ENCODE measurements around the gene KIT.
"Not testable (repeated sequence)": the region's sequence is repeated elsewhere in the genome, so short reads cannot be mapped to it uniquely, and the experiment has no call there.

KIT gene

DNA sequence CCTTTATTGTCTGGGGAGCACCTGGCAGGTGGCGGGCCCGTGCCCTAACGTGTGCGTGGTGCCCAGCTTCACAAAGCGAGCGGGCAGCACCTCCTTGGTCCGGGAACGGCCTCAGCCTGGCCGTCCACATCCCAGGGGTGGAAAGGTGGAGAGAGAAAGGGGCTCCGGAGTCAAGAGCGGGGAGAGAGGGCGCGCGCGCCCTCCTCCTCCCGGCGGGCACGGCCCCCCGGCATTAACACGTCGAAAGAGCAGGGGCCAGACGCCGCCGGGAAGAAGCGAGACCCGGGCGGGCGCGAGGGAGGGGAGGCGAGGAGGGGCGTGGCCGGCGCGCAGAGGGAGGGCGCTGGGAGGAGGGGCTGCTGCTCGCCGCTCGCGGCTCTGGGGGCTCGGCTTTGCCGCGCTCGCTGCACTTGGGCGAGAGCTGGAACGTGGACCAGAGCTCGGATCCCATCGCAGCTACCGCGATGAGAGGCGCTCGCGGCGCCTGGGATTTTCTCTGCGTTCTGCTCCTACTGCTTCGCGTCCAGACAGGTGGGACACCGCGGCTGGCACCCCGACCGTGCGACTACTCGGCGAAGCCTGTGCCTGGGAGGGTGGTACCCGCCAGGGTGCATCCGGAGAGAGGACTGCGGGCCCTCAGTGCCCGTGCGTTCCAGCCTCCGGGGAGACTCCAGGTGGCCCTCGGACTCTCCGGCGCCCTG lies at the start of gene KIT:
Gene KIT (plus strand): TSS at position 407 of the 701 bp plus-strand sequence. CDS start 58 bp downstream, at position 465.
- in situ Hi-C loops (cut with HindIII; ENCODE audit: low sequenced_read_pairs) = no loop called here

DNA sequence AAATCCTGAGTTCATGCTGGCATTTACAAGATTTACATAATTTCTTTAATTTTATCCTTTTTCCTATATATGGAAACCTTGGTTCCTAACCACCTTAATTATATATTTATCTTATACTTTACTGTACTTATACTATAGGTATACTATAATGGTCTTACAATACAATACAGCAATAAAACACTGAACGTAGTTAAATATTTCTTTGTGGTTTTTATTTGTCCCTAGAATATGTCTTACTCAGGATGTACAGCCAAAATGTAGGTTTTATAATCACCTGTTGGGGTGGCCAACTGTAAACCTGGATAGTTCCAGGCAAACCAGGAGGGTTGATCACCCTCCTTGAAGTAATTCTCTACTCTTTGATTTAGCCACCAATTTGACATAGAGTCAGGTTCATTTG lies 48.4 kb upstream of the KIT start:
- in situ Hi-C loops (cut with HindIII; ENCODE audit: low sequenced_read_pairs) = no loop called here

GRCh38 chr4:54614149-54614548 lies 43.6 kb upstream of the KIT start:
- in situ Hi-C loops (cut with HindIII; ENCODE audit: low sequenced_read_pairs) = no loop called here

- in situ Hi-C loops (cut with HindIII; ENCODE audit: low sequenced_read_pairs) = no loop called here
Measured at GRCh38 chr4:54620773-54621172, 37.0 kb upstream of the KIT start.

DNA sequence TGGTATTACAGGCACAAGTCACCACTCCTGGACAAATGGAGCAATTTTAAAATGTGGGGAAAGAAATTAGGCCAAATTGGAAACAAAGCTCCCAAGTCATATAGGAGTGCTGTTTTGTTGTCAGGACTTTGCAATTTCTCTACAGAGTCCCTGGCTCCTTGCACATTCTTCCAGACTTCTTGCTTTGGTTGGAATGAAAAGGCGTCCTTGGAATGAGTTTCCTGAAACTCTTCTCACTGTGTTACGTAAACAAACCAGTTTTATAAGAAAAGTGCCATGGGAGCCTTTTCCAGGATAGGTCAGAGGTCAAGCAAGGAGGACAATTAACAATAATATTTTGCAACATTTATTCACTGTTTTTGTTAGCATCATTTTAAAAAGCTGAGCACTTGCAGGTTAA lies 32.4 kb upstream of the KIT start:
- in situ Hi-C loops (cut with HindIII; ENCODE audit: low sequenced_read_pairs) = no loop called here

- in situ Hi-C loops (cut with HindIII; ENCODE audit: low sequenced_read_pairs) = no loop called here
Measured at GRCh38 chr4:54626113-54626512, 31.6 kb upstream of the KIT start.

- in situ Hi-C loops (cut with HindIII; ENCODE audit: low sequenced_read_pairs) = no loop called here
Measured at GRCh38 chr4:54632537-54632936, 25.2 kb upstream of the KIT start.

DNA sequence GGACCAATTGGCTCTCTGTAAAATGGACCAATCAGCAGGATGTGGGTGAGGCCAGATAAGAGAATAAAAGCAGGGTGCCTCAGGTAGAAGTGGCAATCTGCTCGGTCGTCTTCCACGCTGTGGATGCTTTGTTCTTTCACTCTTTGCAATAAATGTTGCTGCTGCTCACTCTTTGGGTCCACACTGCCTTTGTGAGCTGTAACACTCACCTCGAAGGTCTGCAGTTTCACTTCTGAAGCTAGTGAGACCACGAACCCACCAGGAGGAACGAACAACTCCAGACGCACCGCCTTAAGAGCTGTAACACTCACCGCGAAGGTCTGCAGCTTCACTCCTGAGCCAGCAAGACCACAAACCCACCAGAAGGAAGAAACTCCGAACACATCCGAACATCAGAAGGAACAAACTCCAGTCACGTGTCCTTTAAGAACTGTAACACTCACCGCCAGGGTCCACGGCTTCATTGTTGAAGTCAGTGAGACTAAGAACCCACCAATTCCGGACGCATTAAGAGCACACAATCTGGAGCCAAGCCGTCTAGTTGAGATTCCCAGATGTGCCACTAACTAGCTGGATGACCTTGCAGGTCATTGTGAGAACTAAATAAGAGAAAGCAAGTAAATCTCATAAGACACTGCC lies 24.5 kb upstream of the KIT start:
- in situ Hi-C loops (cut with HindIII; ENCODE audit: low sequenced_read_pairs) = not testable (repeated sequence)

GRCh38 chr4:54635318-54635717 lies 22.4 kb upstream of the KIT start:
- in situ Hi-C loops (cut with HindIII; ENCODE audit: low sequenced_read_pairs) = no loop called here

DNA sequence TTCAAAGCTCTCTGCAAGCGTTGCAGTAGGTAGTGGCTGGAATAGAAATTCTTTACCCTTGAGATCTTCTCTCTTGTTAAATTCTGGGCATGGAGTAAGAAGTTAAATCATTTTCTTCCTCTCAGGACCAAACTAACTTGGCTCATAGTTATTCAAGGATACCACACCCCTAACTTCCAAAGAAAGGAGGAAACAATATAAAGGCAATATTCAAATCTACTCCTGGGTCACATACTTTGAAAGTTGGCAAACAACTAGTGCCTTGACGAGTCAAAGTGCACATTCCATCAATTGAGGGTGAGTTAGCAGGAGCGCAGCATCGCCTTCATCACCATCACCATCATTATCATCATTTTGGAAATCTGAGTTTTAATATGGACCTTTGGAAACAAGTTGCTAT lies 20.4 kb upstream of the KIT start:
- in situ Hi-C loops (cut with HindIII; ENCODE audit: low sequenced_read_pairs) = no loop called here

DNA sequence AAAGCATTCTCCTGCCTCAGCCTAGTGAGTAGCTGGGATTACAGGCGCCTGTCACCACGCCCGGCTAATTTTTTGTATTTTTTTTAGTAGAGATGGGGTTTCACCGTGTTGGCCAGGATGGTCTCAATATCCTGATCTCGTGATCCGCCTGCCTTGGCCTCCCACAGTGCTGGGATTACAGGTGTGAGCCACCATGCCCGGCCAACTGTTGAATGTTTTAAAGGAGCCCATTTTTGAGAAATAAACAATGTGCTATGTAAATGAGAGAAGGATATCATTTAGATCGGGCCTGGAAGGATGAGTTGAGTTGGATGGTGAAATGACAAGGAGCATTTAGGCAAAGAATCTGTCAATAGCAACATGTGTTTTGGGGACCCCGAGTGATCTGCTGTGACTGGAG lies 16.7 kb upstream of the KIT start:
- in situ Hi-C loops (cut with HindIII; ENCODE audit: low sequenced_read_pairs) = not testable (repeated sequence)

- in situ Hi-C loops (cut with HindIII; ENCODE audit: low sequenced_read_pairs) = no loop called here
Measured at GRCh38 chr4:54643172-54643571, 14.6 kb upstream of the KIT start.

GRCh38 chr4:54643958-54644751 lies 13.6 kb upstream of the KIT start:
- in situ Hi-C loops (cut with HindIII; ENCODE audit: low sequenced_read_pairs) = no loop called here

- in situ Hi-C loops (cut with HindIII; ENCODE audit: low sequenced_read_pairs) = no loop called here
Measured at GRCh38 chr4:54645830-54646229, 11.9 kb upstream of the KIT start.

GRCh38 chr4:54647070-54647469 lies 10.7 kb upstream of the KIT start:
- in situ Hi-C loops (cut with HindIII; ENCODE audit: low sequenced_read_pairs) = no loop called here

DNA sequence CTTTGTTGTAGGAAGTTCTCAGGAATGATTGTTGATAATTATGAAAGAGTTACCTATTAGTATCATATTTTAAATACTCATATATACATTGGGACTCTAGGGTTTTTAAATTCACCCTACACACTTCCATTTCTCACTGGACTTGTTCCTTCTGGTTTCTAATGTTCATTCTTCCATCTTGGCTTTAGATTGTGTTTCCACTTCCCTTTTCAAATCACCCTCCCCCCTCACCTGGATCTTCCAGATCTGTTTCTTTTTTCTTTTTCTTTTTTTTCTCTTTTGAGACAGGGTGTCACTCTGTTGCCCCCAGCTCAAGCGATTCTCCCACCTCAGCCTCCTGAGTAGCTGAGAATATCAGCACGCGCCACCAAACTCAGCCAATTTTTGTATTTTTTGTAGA lies 6.7 kb upstream of the KIT start:
- in situ Hi-C loops (cut with HindIII; ENCODE audit: low sequenced_read_pairs) = no loop called here

DNA sequence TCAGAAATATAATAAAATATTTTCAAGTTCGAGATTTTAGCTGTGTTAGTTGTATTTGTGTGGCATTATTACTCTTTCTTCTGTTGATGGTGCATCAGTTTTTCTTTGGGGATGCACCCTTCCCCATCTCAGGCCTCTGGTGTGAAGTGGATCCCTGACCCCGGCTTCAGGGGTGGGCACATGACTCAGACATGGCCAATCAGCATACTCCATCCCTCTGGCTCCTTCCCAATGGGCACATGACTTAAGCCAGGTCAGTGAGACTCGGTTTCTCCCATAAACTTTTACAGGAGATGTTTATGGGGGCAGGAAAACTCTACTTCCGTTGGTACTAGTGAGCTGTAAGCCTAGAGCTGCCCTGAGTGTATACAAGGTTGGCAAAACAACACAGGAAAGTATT lies 3.0 kb upstream of the KIT start:
- in situ Hi-C loops (cut with HindIII; ENCODE audit: low sequenced_read_pairs) = no loop called here

GRCh38 chr4:54657185-54657550 lies 589 bp upstream of the KIT start:
- in situ Hi-C loops (cut with HindIII; ENCODE audit: low sequenced_read_pairs) = no loop called here

- in situ Hi-C loops (cut with HindIII; ENCODE audit: low sequenced_read_pairs) = no loop called here
Measured at GRCh38 chr4:54658252-54659093, 716 bp downstream of the KIT start.

DNA sequence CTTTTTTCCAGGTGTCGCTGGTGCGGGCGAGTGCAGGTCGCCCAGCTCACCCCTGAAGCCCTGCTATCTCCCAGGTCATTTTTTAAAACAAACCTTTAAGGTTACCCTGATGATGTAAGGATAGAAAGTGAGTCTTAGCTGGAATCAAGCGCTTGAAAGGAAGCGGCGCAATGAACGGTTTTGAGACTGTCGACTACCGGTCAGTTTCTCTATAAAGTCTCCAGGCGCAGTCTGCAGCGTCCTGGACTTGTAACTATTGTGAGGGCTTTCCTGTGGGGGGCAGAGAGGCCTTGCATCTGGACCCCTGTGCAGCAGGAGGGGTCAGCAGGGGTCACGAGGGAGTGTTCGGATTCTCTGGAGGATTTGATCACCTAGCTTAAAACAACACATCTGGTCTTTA lies 1.6 kb downstream of the KIT start:
- in situ Hi-C loops (cut with HindIII; ENCODE audit: low sequenced_read_pairs) = no loop called here
